Tibial artery (tissue), 4 donors: Measurements from ENCODE around the gene NRCAM.

Source experiments
- DNase-seq, 2 donors: peaks; one replicate each; pipeline ENCODE4 v3.0.0-alpha.2; 2019
- H3K27ac ChIP-seq, 2 donors: fragments of 200-600 bp; sonication (generic) in 1 of 2; 1 replicate in 1 of 2; 2 replicates in 1 of 2; pipeline ENCODE4 v1.5.1; 2018 to 2019; ENCODE audit warnings: mild to moderate bottlenecking in 1 of 2
- H3K27me3 ChIP-seq, 2 donors: fragments of 200-600 bp; sonication (generic) in 1 of 2; one replicate each; pipeline versions ENCODE4 v1.5.1 to v1.6.0; 2016 to 2019
- H3K36me3 ChIP-seq, 3 donors: fragments of 200-600 bp; sonication (generic) in 2 of 3; one replicate each; pipeline ENCODE4 v1.5.1; 2016 to 2019; ENCODE audit warnings: mild to moderate bottlenecking in 2 of 3
- H3K4me1 ChIP-seq, 4 donors: fragments of 200-600 bp; sonication (generic) in 2 of 4; 1 replicate in 3 of 4; 2 replicates in 1 of 4; pipeline ENCODE4 v1.5.1; 2016 to 2019
- H3K4me3 ChIP-seq, 2 donors: fragments of 200-600 bp; sonication (generic) in 1 of 2; 1 replicate in 1 of 2; 2 replicates in 1 of 2; pipeline ENCODE4 v1.5.1; 2018 to 2019; ENCODE audit warnings: mild to moderate bottlenecking in 2 of 2
- H3K9me3 ChIP-seq, 3 donors: fragments of 200-600 bp; sonication (generic) in 1 of 3; one replicate each; pipeline ENCODE4 v1.5.1; 2016 to 2019
- intact Hi-C: fragments of 100-400 bp; cut with DNase I; formaldehyde crosslinking; loops from one replicate; pipeline ENCODE4 v1.15.0; 2023; ENCODE audit warnings: low total_unique reads
- TF ChIP-seq, protein P1 (sequence below), 2 experiments: fragments of 200-600 bp in 1 of 2; fragments of 450-650 bp in 1 of 2; IDR thresholded peaks; one replicate each; pipeline ENCODE4 v1.5.1; 2017 to 2019; ENCODE audit warnings: antibody characterized with exemption in 2 of 2, mild to moderate bottlenecking in 1 of 2, moderate library complexity in 1 of 2

Gene NRCAM

GRCh38 chr7:108434010-108434409 lies 22.2 kb downstream of the NRCAM start:
- no peaks in the 10 kb centered on the region for H3K9me3 ChIP-seq
- TF ChIP-seq, protein P1, sequence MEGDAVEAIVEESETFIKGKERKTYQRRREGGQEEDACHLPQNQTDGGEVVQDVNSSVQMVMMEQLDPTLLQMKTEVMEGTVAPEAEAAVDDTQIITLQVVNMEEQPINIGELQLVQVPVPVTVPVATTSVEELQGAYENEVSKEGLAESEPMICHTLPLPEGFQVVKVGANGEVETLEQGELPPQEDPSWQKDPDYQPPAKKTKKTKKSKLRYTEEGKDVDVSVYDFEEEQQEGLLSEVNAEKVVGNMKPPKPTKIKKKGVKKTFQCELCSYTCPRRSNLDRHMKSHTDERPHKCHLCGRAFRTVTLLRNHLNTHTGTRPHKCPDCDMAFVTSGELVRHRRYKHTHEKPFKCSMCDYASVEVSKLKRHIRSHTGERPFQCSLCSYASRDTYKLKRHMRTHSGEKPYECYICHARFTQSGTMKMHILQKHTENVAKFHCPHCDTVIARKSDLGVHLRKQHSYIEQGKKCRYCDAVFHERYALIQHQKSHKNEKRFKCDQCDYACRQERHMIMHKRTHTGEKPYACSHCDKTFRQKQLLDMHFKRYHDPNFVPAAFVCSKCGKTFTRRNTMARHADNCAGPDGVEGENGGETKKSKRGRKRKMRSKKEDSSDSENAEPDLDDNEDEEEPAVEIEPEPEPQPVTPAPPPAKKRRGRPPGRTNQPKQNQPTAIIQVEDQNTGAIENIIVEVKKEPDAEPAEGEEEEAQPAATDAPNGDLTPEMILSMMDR (IDR thresholded peaks at IDR 0.05): no peak
- intact Hi-C loops: no loop called here
- H3K4me3 ChIP-seq: no peak overlapping the region
- no peaks in the 10 kb centered on the region for H3K4me1 ChIP-seq
- no peaks in the 10 kb centered on the region for H3K27me3 ChIP-seq
- no peaks in the 10 kb centered on the region for H3K36me3 ChIP-seq
- no peak overlapping the region for H3K27ac ChIP-seq
- DNase-seq: no peak

GRCh38 chr7:108431099-108431498 lies 25.1 kb downstream of the NRCAM start:
- no peak for DNase-seq
- Histone ChIP-seq H3K4me3 (no peak overlapping the region), H3K4me1 (no peaks in the 10 kb centered on the region), H3K36me3 (no peaks in the 10 kb centered on the region), H3K9me3 (no peaks in the 10 kb centered on the region), H3K27ac (no peak overlapping the region), H3K27me3 (no peaks in the 10 kb centered on the region)
- TF ChIP-seq, protein P1 (IDR thresholded peaks at IDR 0.05): no peak
- intact Hi-C loops: no loop called here

GRCh38 chr7:108430664-108431063 lies 25.6 kb downstream of the NRCAM start:
- Histone ChIP-seq H3K27me3 (no peaks in the 10 kb centered on the region), H3K4me3 (no peak overlapping the region), H3K4me1 (no peaks in the 10 kb centered on the region), H3K27ac (no peak overlapping the region), H3K36me3 (no peaks in the 10 kb centered on the region), H3K9me3 (no peaks in the 10 kb centered on the region)
- no peak for DNase-seq
- TF ChIP-seq, protein P1 (IDR thresholded peaks at IDR 0.05): no peak
- intact Hi-C loops: no loop called here

DNA sequence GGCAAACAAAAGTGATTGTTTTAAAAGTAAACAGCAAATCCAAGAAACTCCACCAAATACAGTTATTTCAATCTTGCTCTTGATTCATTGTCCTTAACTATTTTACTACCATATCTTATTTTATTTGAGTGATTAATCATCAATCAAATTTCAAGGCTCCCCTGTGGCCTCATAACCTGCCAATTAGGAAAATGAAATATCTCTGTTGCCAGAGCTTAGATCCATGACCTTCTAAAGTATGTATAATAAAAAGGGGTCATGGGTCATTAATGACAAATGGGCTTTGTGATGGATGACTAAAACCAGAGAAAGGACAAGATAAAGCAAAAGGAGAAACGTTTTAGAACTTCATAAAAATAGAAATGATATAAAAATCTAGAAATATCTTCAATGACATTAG lies 28.5 kb downstream of the NRCAM start:
- Histone ChIP-seq H3K9me3 (no peaks in the 10 kb centered on the region), H3K27me3 (no peaks in the 10 kb centered on the region), H3K36me3 (no peaks in the 10 kb centered on the region), H3K27ac (no peak overlapping the region), H3K4me1 (no peaks in the 10 kb centered on the region), H3K4me3 (no peak overlapping the region)
- intact Hi-C loops: no loop called here
- no peak for DNase-seq
- TF ChIP-seq, protein P1 (IDR thresholded peaks at IDR 0.05): no peak

- Histone ChIP-seq H3K27ac (no peak overlapping the region), H3K36me3 (no peaks in the 10 kb centered on the region), H3K9me3 (no peaks in the 10 kb centered on the region), H3K27me3 (no peaks in the 10 kb centered on the region), H3K4me3 (no peak overlapping the region), H3K4me1 (no peaks in the 10 kb centered on the region)
- no peak for DNase-seq
- TF ChIP-seq, protein P1 (IDR thresholded peaks at IDR 0.05): no peak
- intact Hi-C loops: no loop called here
These were observed 30.4 kb downstream of the NRCAM start for GRCh38 chr7:108425714-108426275.

- intact Hi-C loops: no loop called here
- H3K9me3 ChIP-seq: no peaks in the 10 kb centered on the region
- no peak for DNase-seq
- H3K36me3 ChIP-seq: no peaks in the 10 kb centered on the region
- TF ChIP-seq, protein P1 (IDR thresholded peaks at IDR 0.05): no peak
- H3K4me1 ChIP-seq: no peaks in the 10 kb centered on the region
- no peak overlapping the region for H3K27ac ChIP-seq
- no peaks in the 10 kb centered on the region for H3K27me3 ChIP-seq
- no peak overlapping the region for H3K4me3 ChIP-seq
These were observed 32.2 kb downstream of the NRCAM start for GRCh38 chr7:108424013-108424412.
